DOHH2 (cell line): ENCODE results near the gene CREM.

ENCODE experiments used
- H3F3A ChIP-seq: fragments of 200-600 bp; sonication (generic), shearing (Covaris generic); 2 replicates; pipeline ENCODE4 v1.6.0; 2016; ENCODE audit warnings: antibody characterized with exemption, mild to moderate bottlenecking; ENCODE audit not compliant: control insufficient read depth, insufficient read depth
- H3K27ac ChIP-seq: fragments of 200-600 bp; sonication (generic); 2 replicates; pipeline ENCODE4 v1.5.1; 2014; ENCODE audit warnings: low read depth, mild to moderate bottlenecking, low read length, moderate library complexity
- H3K27me3 ChIP-seq: fragments of 200-600 bp; sonication (generic); 2 replicates; pipeline ENCODE4 v1.6.1; 2014; ENCODE audit warnings: mild to moderate bottlenecking, low read length, mixed read lengths; ENCODE audit not compliant: control insufficient read depth
- H3K36me3 ChIP-seq: fragments of 200-600 bp; sonication (generic); 2 replicates; pipeline ENCODE4 v1.6.1; 2014; ENCODE audit warnings: mild to moderate bottlenecking, low read length, moderate library complexity, mixed read lengths; ENCODE audit not compliant: control insufficient read depth
- H3K4me1 ChIP-seq: fragments of 200-600 bp; sonication (generic); 2 replicates; pipeline ENCODE4 v1.6.1; 2014; ENCODE audit warnings: mild to moderate bottlenecking, low read length, mixed read lengths; ENCODE audit not compliant: control insufficient read depth
- H3K4me2 ChIP-seq: fragments of 200-600 bp; sonication (generic); 2 replicates; pipeline ENCODE4 v1.6.0; 2014; ENCODE audit warnings: mild to moderate bottlenecking, low read length, moderate library complexity
- H3K4me3 ChIP-seq: fragments of 200-600 bp; sonication (generic); 2 replicates; pipeline ENCODE4 v1.5.1; 2014; ENCODE audit warnings: mild to moderate bottlenecking, low read length, mixed read lengths
- H3K79me2 ChIP-seq: fragments of 200-600 bp; sonication (generic); 2 replicates; pipeline ENCODE4 v1.6.1; 2014; ENCODE audit warnings: mild to moderate bottlenecking, low read length, mixed read lengths; ENCODE audit not compliant: control insufficient read depth
- H3K9me2 ChIP-seq: fragments of 200-600 bp; sonication (generic); replicated peaks from 2 replicates; pipeline ENCODE4 v1.6.1; 2014; ENCODE audit warnings: mild to moderate bottlenecking, low read length, mixed read lengths; ENCODE audit not compliant: control insufficient read depth
- H3K9me3 ChIP-seq: fragments of 200-600 bp; sonication (generic); 2 replicates; pipeline ENCODE4 v1.6.1; 2014; ENCODE audit warnings: antibody characterized with exemption, low read length, mixed read lengths; ENCODE audit not compliant: control insufficient read depth, insufficient read depth
- H4K20me1 ChIP-seq: fragments of 200-600 bp; sonication (generic); 2 replicates; pipeline ENCODE4 v1.6.0; 2014; ENCODE audit warnings: low read depth, mild to moderate bottlenecking, antibody characterized with exemption, low read length, moderate library complexity; ENCODE audit not compliant: control insufficient read depth, insufficient read depth
- EZH2phosphoT487 ChIP-seq: fragments of 200-600 bp; sonication (generic); IDR thresholded peaks from 2 replicates; pipeline ENCODE4 v1.6.1; 2017; ENCODE audit warnings: borderline replicate concordance, mild to moderate bottlenecking, antibody characterized with exemption, low read length, moderate library complexity, mixed read lengths
- TF ChIP-seq, protein P1 (sequence below): fragments of 200-600 bp; sonication (generic); IDR thresholded peaks from one replicate; pipeline ENCODE4 v1.5.1; 2014; ENCODE audit warnings: antibody characterized with exemption, mild to moderate bottlenecking, low read depth, low read length; ENCODE audit not compliant: poor library complexity, severe bottlenecking

Gene CREM

DNA sequence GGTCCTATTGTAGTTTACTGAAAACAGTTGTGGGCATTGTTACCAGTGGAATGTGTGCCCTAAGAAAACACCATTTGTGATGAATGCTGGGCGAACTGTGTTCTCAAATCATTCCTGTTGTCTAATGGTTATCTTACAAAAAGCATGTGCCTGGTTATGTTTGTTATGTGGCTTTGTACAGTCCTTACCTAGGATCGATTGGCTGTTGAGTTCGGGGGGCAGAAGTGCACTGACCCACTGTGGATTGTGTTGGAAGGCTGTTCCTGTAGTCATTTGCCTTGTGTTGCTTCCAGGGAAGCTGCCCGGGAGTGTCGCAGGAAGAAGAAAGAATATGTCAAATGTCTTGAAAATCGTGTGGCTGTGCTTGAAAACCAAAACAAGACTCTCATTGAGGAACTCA, 84.3 kb downstream of the CREM start:
- no peaks in the 10 kb centered on the region for H3F3A ChIP-seq
- no peaks in the 10 kb centered on the region for H3K9me3 ChIP-seq
- H3K4me3 ChIP-seq = no peak overlapping the region
- no peak for TF ChIP-seq EZH2phosphoT487
- TF ChIP-seq, protein P1, sequence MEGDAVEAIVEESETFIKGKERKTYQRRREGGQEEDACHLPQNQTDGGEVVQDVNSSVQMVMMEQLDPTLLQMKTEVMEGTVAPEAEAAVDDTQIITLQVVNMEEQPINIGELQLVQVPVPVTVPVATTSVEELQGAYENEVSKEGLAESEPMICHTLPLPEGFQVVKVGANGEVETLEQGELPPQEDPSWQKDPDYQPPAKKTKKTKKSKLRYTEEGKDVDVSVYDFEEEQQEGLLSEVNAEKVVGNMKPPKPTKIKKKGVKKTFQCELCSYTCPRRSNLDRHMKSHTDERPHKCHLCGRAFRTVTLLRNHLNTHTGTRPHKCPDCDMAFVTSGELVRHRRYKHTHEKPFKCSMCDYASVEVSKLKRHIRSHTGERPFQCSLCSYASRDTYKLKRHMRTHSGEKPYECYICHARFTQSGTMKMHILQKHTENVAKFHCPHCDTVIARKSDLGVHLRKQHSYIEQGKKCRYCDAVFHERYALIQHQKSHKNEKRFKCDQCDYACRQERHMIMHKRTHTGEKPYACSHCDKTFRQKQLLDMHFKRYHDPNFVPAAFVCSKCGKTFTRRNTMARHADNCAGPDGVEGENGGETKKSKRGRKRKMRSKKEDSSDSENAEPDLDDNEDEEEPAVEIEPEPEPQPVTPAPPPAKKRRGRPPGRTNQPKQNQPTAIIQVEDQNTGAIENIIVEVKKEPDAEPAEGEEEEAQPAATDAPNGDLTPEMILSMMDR = no peak
- H3K27ac ChIP-seq = no peak overlapping the region
- H3K4me1 ChIP-seq = no peaks in the 10 kb centered on the region
- H3K36me3 ChIP-seq = peaks cover 20% of the 10 kb centered on the region
- H3K4me2 ChIP-seq = no peak overlapping the region
- no peaks in the 10 kb centered on the region for H3K9me2 ChIP-seq
- no peaks in the 10 kb centered on the region for H3K79me2 ChIP-seq
- H3K27me3 ChIP-seq = no peaks in the 10 kb centered on the region
- H4K20me1 ChIP-seq = no peaks in the 10 kb centered on the region

DNA sequence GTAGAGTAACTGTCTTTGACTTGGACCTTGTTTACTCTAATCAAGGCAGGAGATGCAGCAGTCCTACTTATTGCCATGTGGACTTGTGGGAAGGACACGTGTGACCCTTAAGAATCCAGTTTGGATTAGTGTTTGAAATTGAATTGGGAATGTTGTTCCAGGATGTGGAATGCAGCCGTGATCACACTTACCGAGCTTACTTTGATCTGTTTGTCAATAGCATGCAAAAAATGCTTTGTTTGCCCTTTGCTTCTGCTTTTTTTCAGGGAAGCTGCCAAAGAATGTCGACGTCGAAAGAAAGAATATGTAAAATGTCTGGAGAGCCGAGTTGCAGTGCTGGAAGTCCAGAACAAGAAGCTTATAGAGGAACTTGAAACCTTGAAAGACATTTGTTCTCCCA, 84.7 kb downstream of the CREM start:
- no peak for TF ChIP-seq EZH2phosphoT487
- TF ChIP-seq, protein P1 = no peak
- H3K4me3 ChIP-seq = no peak overlapping the region
- no peaks in the 10 kb centered on the region for H3F3A ChIP-seq
- no peaks in the 10 kb centered on the region for H3K4me1 ChIP-seq
- peaks cover 20% of the 10 kb centered on the region for H3K36me3 ChIP-seq
- H3K27ac ChIP-seq = no peak overlapping the region
- no peaks in the 10 kb centered on the region for H4K20me1 ChIP-seq
- no peaks in the 10 kb centered on the region for H3K9me2 ChIP-seq
- no peaks in the 10 kb centered on the region for H3K79me2 ChIP-seq
- no peaks in the 10 kb centered on the region for H3K27me3 ChIP-seq
- H3K9me3 ChIP-seq = no peaks in the 10 kb centered on the region
- H3K4me2 ChIP-seq = no peak overlapping the region

GRCh38 chr10:35212856-35213255, 86.2 kb downstream of the CREM start:
- Histone ChIP-seq H3K4me3 (no peak overlapping the region), H3K9me3 (no peaks in the 10 kb centered on the region), H3K4me1 (peaks cover 4% of the 10 kb centered on the region; the same call in 1 of the 2 replicates), H3K4me2 (no peak overlapping the region), H3F3A (no peaks in the 10 kb centered on the region), H3K27ac (no peak overlapping the region), H3K36me3 (peaks cover 16% of the 10 kb centered on the region), H3K79me2 (no peaks in the 10 kb centered on the region), H3K9me2 (no peaks in the 10 kb centered on the region), H4K20me1 (no peaks in the 10 kb centered on the region), H3K27me3 (no peaks in the 10 kb centered on the region)
- TF ChIP-seq EZH2phosphoT487 = no peak
- TF ChIP-seq, protein P1 = no peak
